Measurements from ENCODE around the gene MYLK4.

DNA sequence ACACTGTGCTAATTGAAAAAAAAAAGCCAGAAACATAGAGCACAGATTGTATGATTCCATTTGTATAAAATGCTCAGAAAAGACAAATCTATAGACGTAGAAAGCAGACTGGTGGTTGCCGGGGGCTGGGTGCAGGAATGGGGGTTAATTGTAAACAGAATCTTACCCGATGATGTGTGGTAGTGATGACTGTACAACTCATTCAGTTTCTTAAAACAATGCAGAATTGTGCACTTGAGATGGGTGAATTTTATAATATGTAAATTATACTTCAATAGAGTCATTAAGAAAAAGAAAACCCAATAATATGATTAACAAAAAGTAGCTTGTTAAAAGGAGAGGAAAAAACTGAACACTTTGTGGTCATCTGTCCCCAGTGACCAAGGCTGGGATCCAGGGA lies 3.7 kb upstream of the MYLK4 start:
- TF ChIP-seq, protein P1, sequence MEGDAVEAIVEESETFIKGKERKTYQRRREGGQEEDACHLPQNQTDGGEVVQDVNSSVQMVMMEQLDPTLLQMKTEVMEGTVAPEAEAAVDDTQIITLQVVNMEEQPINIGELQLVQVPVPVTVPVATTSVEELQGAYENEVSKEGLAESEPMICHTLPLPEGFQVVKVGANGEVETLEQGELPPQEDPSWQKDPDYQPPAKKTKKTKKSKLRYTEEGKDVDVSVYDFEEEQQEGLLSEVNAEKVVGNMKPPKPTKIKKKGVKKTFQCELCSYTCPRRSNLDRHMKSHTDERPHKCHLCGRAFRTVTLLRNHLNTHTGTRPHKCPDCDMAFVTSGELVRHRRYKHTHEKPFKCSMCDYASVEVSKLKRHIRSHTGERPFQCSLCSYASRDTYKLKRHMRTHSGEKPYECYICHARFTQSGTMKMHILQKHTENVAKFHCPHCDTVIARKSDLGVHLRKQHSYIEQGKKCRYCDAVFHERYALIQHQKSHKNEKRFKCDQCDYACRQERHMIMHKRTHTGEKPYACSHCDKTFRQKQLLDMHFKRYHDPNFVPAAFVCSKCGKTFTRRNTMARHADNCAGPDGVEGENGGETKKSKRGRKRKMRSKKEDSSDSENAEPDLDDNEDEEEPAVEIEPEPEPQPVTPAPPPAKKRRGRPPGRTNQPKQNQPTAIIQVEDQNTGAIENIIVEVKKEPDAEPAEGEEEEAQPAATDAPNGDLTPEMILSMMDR (conservative IDR thresholded peaks at IDR 0.05; ENCODE audit: low read length), result no peak
- TF ChIP-seq EZH2phosphoT487 (IDR thresholded peaks at IDR 0.05; ENCODE audit: borderline replicate concordance), result no peak

All from Loucy (cell line).